Psoas muscle (tissue), 8 donors: ENCODE results near the gene CACNA1S. TPM values are rescaled to one million over a fixed set of nuclear protein-coding genes. Genes with fewer than 3 reads are reported as not detected.
A peak's percentile ranks its signal among the peaks of the same experiment; 100 is the strongest.

Experiments used
- ATAC-seq, 4 donors: fragments of 200-7000 bp; cut with Tn5 transposase; one replicate each; pipeline ENCODE4 v1.9.1; 2020; ENCODE audit warnings: moderate library complexity in 3 of 4, mild to moderate bottlenecking in 2 of 4
- DNase-seq, 2 donors: peaks; one replicate each; pipeline ENCODE4 v3.0.0-alpha.2; 2020
- H3K27ac ChIP-seq: fragments of 200-600 bp; one replicate; pipeline ENCODE4 v1.8.0; 2022
- H3K27me3 ChIP-seq, 3 donors: fragments of 200-600 bp in 1 of 3; one replicate each; pipeline versions ENCODE4 v1.6.1 to v1.8.0; 2013 to 2022; ENCODE audit warnings: low read length in 2 of 3, mild to moderate bottlenecking in 2 of 3, moderate library complexity in 1 of 3; ENCODE audit not compliant: insufficient read depth in 3 of 3
- H3K36me3 ChIP-seq, 2 donors: fragments of 200-600 bp in 1 of 2; one replicate each; pipeline versions ENCODE4 v1.6.1 to v1.8.0; 2013 to 2022; ENCODE audit warnings: low read depth in 1 of 2, mild to moderate bottlenecking in 1 of 2, moderate library complexity in 1 of 2; ENCODE audit not compliant: insufficient read depth in 1 of 2
- H3K4me1 ChIP-seq: fragments of 200-600 bp; one replicate; pipeline ENCODE4 v1.8.0; 2022
- H3K4me3 ChIP-seq: fragments of 200-600 bp; one replicate; pipeline ENCODE4 v1.8.0; 2022; ENCODE audit warnings: mild to moderate bottlenecking
- H3K9me3 ChIP-seq: fragments of 200-600 bp; one replicate; pipeline ENCODE4 v1.8.0; 2022
- CTCF ChIP-seq: fragments of 200-600 bp; IDR thresholded peaks from one replicate; pipeline ENCODE4 v1.8.0; 2022; ENCODE audit warnings: antibody characterized with exemption
- WGBS, 3 donors: extraction: QIAGEN DNeasy Blood & Tissue Kit; methylation state at CpG; one replicate each; pipeline versions ENCODE4 v1.1.6 to v1.1.7; 2013; 5-methylcytosine and 5-hydroxymethylcytosine counted together
- intact Hi-C, 2 donors: fragments of 100-400 bp; cut with DNase I; formaldehyde crosslinking; loops; one replicate each; pipeline versions ENCODE4 v1.11.0 to v1.14.2; 2022
- long read RNA-seq, 2 donors: library from polyadenylated mRNA; unstranded; transcript quantifications; one replicate each; pipeline ENCODE4 v2.0.0, GENCODE V29; 2021
- polyA plus RNA-seq, 3 donors: library from polyadenylated mRNA; stranded (reverse); fragments of 200-250 nt; gene quantifications; one replicate each; pipeline ENCODE4 v1.2.3, GENCODE V29; 2013
- total RNA-seq, 4 donors: library from RNA; stranded (reverse); fragmentation: NEBNext Ultra II Directional in 2 of 4; extraction: Animal tissue kit (Norgen Biotek cat#: 25700) in 2 of 4; gene quantifications; one replicate each; pipeline versions ENCODE4 v1.2.1 to v1.2.4, GENCODE V29; 2021 to 2023
- donor health status: healthy with polysubstance abuse.
- donor health status: DM: no; HTN: no; CAD: no; lungs with moderate emphysema.
- donor health status: Bipolar disorder and iron deficiency.
- donor health status: healthy.
- donor health status: DM: yes; HTN: yes; CAD: no.
- donor health status: DM: no; HTN: no; CAD: no.
- donor health status: DM: no; HTN: no; CAD: no.
- donor health status: DM: yes; HTN: yes; CAD: no.

CACNA1S gene
- total RNA-seq (100 to 1,000 TPM in 2 of 4 donors, 10 to 100 TPM in 2; 56.3 to 269 (median 158) TPM), polyA plus RNA-seq (10 to 100 TPM; 11.9 to 48.1 (median 25.5) TPM)
- long read RNA-seq, donor 1, full-length matches to known transcripts, result 14 of 193 reads
- long read RNA-seq, donor 1, partial matches to known transcripts, result 169 of 193 reads
- long read RNA-seq, donor 1, other reads (novel, unspliced or antisense), result 10 of 193 reads
- long read RNA-seq, donor 2, full-length matches to known transcripts, result 9 of 117 reads
- long read RNA-seq, donor 2, partial matches to known transcripts, result 102 of 117 reads
- long read RNA-seq, donor 2, other reads (novel, unspliced or antisense), result 6 of 117 reads

- ATAC-seq (peak; percentile 80 to 87 (median 81)), DNase-seq (peak; percentile 70 to 91)
- peaks cover 40% of the 10 kb centered on the region for H3K4me1 ChIP-seq
- peak within 1 kb of the TSS; percentile 69 for H3K4me3 ChIP-seq
- peak within 1 kb of the TSS; percentile 95 for H3K27ac ChIP-seq
- H3K27me3 ChIP-seq, result no peaks in the 10 kb centered on the region
- H3K36me3 ChIP-seq, result peaks cover 0 to under 1% of the 10 kb centered on the region in 2 donors
- 17 to 37% (median 24%) methylated on average over 8 to 9 of the region's 9 CpGs for WGBS, 3 donors
- intact Hi-C loops, result loop anchor here in 1 of 2 donors (2.0 kb wide), 1 partner anchor 25 kb away; no protein-coding TSS in a partner anchor
- TF ChIP-seq CTCF, result no peak
- no peaks in the 10 kb centered on the region for H3K9me3 ChIP-seq
These were observed at the start of gene CACNA1S for GRCh38 chr1:201112173-201112731. Gene CACNA1S (minus strand): TSS chr1:201112426. CDS start chr1:201112339, 87 bp downstream.

- DNase-seq, result no peak
- WGBS, 3 donors, result 90 to 95% (median 92%) methylated on average over 2 of the region's 2 CpGs
- ATAC-seq, result no peak
- intact Hi-C loops, result no loop called here
- H3K27ac ChIP-seq, result no peak overlapping the region
- no peaks in the 10 kb centered on the region for H3K9me3 ChIP-seq
- no peak overlapping the region for H3K4me3 ChIP-seq
- no peaks in the 10 kb centered on the region for H3K36me3 ChIP-seq
- TF ChIP-seq CTCF, result no peak
- no peaks in the 10 kb centered on the region for H3K27me3 ChIP-seq
- H3K4me1 ChIP-seq, result peaks cover 15% of the 10 kb centered on the region
These were observed 45.7 kb upstream of the CACNA1S start for GRCh38 chr1:201157949-201158348.

DNA sequence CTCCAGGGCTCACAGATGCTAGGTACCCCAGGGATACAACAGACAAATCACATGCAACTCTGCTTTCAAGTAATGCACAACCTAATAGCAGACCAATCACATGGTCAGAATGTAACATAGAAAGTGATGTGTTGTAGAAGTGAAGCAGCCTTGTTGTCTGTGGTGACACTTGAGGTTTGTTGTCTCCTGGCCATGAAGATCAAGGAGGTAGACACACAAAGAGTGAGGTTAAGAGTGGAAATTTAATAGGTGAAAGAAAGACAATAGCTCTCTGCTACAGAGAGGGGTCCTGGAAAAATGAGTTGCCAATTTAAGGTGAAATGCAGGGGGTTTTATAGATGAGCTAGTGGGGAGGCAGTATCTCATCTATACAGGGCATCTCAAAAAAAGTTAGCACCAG is 44.6 kb upstream of the CACNA1S start:
- H3K4me3 ChIP-seq, result no peak overlapping the region
- peaks cover 0 to 3% of the 10 kb centered on the region in 2 donors for H3K36me3 ChIP-seq
- no peak overlapping the region for H3K27ac ChIP-seq
- ATAC-seq (no peak), DNase-seq (no peak)
- no peak for TF ChIP-seq CTCF
- intact Hi-C loops, result no loop called here
- no peaks in the 10 kb centered on the region for H3K9me3 ChIP-seq
- H3K27me3 ChIP-seq, result no peaks in the 10 kb centered on the region
- peaks cover 24% of the 10 kb centered on the region for H3K4me1 ChIP-seq

- ATAC-seq (no peak), DNase-seq (no peak)
- 85 to 93% (median 88%) methylated on average over 3 of the region's 3 CpGs for WGBS, 3 donors
- Histone ChIP-seq H3K4me1 (peaks cover 24% of the 10 kb centered on the region), H3K4me3 (no peak overlapping the region), H3K9me3 (no peaks in the 10 kb centered on the region), H3K36me3 (peaks cover 0 to 8% of the 10 kb centered on the region in 2 donors), H3K27ac (no peak overlapping the region), H3K27me3 (no peaks in the 10 kb centered on the region)
- intact Hi-C loops, result no loop called here
- no peak for TF ChIP-seq CTCF
These were observed 44.1 kb upstream of the CACNA1S start for GRCh38 chr1:201156346-201156745.
